Duodenal mucosa (tissue), 2 donors: Measurements from ENCODE around the gene PRPS1L1.

ENCODE experiments used
- H3K27ac ChIP-seq: one replicate; pipeline ENCODE4 v1.7.0; 2013; ENCODE audit warnings: low read depth, low read length
- H3K27me3 ChIP-seq, 2 donors: one replicate each; pipeline ENCODE4 v1.7.0; 2013; ENCODE audit warnings: low read length in 2 of 2, control low read depth in 1 of 2; ENCODE audit not compliant: insufficient read depth in 2 of 2, control insufficient read depth in 1 of 2
- H3K36me3 ChIP-seq, 2 donors: one replicate each; pipeline ENCODE4 v1.7.0; 2013; ENCODE audit warnings: low read length in 2 of 2, control low read depth in 1 of 2; ENCODE audit not compliant: insufficient read depth in 2 of 2, control insufficient read depth in 1 of 2
- H3K4me1 ChIP-seq, 2 donors: one replicate each; pipeline ENCODE4 v1.7.0; 2013; ENCODE audit warnings: low read length in 2 of 2, control low read depth in 1 of 2; ENCODE audit not compliant: insufficient read depth in 2 of 2, control insufficient read depth in 1 of 2
- H3K4me3 ChIP-seq, 2 donors: one replicate each; pipeline ENCODE4 v1.7.0; 2013; ENCODE audit warnings: low read length in 2 of 2, low read depth in 1 of 2
- H3K9ac ChIP-seq, 2 donors: one replicate each; pipeline ENCODE4 v1.7.0; 2013; ENCODE audit warnings: low read length in 2 of 2, low read depth in 1 of 2
- H3K9me3 ChIP-seq, 2 donors: one replicate each; pipeline ENCODE4 v1.7.0; 2013; ENCODE audit warnings: low read length in 2 of 2, control low read depth in 1 of 2; ENCODE audit not compliant: control insufficient read depth in 1 of 2

The PRPS1L1 gene

DNA sequence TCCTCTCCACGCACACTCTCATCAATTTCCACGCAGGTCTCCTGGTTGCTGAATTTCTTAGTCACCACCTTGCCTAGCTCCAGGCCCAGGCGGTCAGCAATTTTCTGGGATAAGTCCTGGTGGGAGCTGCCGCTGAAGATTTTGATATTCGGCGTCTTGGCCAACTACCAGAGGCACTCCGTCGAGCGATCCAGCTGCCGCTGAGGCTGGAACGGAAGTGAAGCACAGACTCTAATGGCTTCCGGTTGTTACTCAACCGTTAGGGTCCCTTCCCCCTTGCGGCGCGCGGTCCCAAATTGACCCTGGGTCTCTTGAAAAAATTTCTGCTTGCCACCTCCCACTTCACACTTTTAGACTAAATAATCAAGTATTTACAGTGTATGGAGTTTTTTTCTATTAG lies at the start of gene PRPS1L1:
PRPS1L1 (minus strand) TSS at position 219 of the 400 bp plus-strand sequence.
- Histone ChIP-seq H3K4me1 (no peaks in the 10 kb centered on the region), H3K27me3 (no peaks in the 10 kb centered on the region), H3K9ac (no peak within 1 kb of the TSS), H3K27ac (no peak within 1 kb of the TSS), H3K4me3 (no peak within 1 kb of the TSS), H3K36me3 (no peaks in the 10 kb centered on the region), H3K9me3 (no peaks in the 10 kb centered on the region)

DNA sequence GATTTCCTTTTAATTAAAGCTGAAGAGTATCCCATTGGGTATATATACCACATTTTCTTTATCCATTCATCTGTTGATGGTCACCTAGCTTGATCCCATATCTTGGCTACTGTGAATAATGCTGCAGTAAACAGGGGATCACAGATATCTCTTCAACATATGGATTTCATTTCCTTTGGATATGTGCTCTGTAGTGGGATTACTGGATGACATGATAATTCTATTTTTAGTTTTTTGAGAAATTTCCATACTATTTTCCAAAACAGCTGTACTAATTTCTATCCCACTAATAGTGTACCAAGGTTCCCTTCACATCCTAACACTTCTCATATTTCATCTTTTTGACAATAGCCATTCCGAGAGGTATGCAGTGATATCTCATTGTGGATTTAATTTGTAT lies 48.8 kb upstream of the PRPS1L1 start:
- H3K9ac ChIP-seq = no peak overlapping the region

DNA sequence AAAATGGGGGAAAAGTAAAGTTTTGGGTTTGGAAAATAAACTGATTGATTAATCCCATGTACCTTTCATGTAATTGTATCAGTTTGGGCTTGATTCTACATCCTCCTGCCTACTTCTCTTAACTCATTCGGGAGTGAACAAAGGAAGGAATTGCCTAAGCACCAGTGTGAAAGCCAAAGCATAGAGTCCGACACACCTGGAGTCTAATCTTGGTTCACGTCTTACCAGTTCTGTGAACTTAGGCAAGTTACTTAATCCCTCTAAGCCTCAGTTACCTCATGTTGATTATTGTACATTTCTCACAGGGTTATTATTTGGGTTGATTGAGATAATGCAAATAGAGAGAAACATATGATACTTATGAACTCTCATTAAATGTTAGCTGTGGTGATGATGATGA lies 41.1 kb upstream of the PRPS1L1 start:
- H3K27ac ChIP-seq = no peak overlapping the region
- no peaks in the 10 kb centered on the region for H3K36me3 ChIP-seq
- H3K9me3 ChIP-seq = no peaks in the 10 kb centered on the region
- H3K4me1 ChIP-seq = no peaks in the 10 kb centered on the region
- no peak overlapping the region for H3K9ac ChIP-seq
- no peak overlapping the region for H3K4me3 ChIP-seq
- H3K27me3 ChIP-seq = no peaks in the 10 kb centered on the region

More for the DNA sequence above, 48.8 kb upstream of the PRPS1L1 start:
- H3K9me3 ChIP-seq = no peaks in the 10 kb centered on the region
- no peaks in the 10 kb centered on the region for H3K4me1 ChIP-seq
- H3K4me3 ChIP-seq = no peak overlapping the region
- no peaks in the 10 kb centered on the region for H3K27me3 ChIP-seq
- H3K36me3 ChIP-seq = no peaks in the 10 kb centered on the region
- H3K27ac ChIP-seq = no peak overlapping the region

DNA sequence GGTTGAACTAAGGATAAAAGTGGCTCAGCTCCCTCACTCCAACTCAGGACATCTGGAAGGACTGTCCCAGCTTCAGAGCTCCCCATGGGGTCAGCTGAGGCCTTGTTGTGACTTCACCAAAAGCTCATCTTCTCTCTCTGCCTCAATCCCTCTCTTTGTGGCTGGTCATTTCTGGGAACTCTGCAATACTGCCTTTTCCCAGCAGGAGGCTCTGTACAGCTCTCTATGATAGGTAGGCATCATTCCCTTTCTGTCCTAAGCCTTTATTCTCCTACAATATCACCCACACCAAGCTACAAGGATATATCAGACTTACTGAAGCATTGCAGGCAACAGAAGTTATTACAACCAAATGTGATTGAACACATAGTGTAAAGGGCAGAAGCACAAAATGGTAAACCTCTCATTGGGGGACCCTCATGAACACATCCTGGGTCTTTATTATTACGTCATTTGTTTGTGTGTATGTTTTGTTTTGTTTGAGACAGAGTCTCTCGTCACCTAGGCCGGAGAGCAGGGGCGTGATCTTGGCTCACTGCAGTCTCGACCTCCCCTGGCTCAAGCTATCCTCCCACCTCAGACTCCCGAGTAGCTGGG lies 36.7 kb upstream of the PRPS1L1 start:
- Histone ChIP-seq H3K27me3 (no peaks in the 10 kb centered on the region), H3K9me3 (no peaks in the 10 kb centered on the region), H3K4me3 (no peak overlapping the region), H3K27ac (no peak overlapping the region), H3K9ac (no peak overlapping the region), H3K4me1 (no peaks in the 10 kb centered on the region), H3K36me3 (no peaks in the 10 kb centered on the region)

DNA sequence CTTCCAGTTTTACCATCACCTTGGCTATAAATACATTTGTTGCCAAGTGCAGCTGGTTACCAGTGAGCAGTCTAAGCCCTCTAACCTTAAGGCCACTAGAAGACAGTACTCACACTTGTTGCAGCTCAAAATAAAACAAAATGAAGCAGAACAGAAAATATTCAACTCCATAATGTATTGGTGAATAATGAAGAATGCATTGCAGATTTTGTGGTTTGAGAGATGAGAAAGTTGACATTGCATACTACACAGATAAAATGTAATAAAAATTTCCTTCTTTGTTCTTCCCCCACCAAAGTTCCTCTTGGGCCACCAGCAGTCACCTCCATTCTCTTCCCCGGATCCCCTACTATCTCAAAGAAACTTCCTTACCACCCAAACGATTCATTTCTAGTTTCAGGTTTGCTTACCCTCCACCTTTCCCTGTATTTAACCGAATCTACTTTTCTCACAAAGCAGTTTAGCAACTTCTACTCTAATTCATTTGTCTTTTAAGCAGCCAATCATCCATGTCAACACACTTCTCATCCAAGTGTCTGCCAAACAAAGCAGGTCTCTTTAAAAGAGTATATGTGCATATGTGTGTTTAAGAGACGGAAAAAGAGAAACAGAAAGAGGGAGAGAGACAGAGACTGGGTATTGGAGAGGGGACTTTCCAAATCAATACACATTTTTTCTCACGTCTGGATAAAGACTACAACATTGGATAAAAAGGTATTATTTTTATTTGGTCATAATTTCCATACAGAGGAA lies 35.7 kb upstream of the PRPS1L1 start:
- H3K9me3 ChIP-seq = no peaks in the 10 kb centered on the region
- H3K9ac ChIP-seq = no peak overlapping the region
- H3K4me3 ChIP-seq = no peak overlapping the region
- H3K27ac ChIP-seq = no peak overlapping the region
- no peaks in the 10 kb centered on the region for H3K4me1 ChIP-seq
- no peaks in the 10 kb centered on the region for H3K27me3 ChIP-seq
- no peaks in the 10 kb centered on the region for H3K36me3 ChIP-seq

DNA sequence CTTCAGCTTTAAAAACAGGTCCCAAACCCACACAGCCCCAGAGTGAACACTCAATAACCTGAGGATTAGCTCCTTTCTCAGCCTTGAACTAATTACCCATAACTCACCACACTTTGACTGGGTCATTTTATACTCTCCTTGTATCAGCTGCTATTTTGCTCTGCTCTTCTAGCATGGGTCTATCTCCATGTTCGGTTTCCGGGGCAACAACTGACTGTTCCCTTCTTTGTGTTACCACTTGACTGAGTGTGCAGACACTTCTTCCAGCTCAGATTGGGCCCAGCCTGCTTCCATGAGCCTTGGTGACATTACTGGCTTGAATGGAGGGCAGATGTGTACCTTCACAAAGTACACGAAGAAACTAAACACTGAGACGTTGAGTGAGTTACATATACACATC lies 31.5 kb upstream of the PRPS1L1 start:
- H3K9me3 ChIP-seq = no peaks in the 10 kb centered on the region
- H3K27ac ChIP-seq = no peak overlapping the region

GRCh38 chr7:18053941-18054340 lies 26.3 kb upstream of the PRPS1L1 start:
- Histone ChIP-seq H3K4me3 (no peak overlapping the region), H3K27ac (no peak overlapping the region), H3K36me3 (no peaks in the 10 kb centered on the region), H3K9ac (no peak overlapping the region), H3K9me3 (no peaks in the 10 kb centered on the region), H3K27me3 (no peaks in the 10 kb centered on the region), H3K4me1 (no peaks in the 10 kb centered on the region)

More for the DNA sequence above, 31.5 kb upstream of the PRPS1L1 start:
- no peaks in the 10 kb centered on the region for H3K36me3 ChIP-seq
- H3K4me3 ChIP-seq = no peak overlapping the region
- no peak overlapping the region for H3K9ac ChIP-seq
- H3K27me3 ChIP-seq = no peaks in the 10 kb centered on the region
- no peaks in the 10 kb centered on the region for H3K4me1 ChIP-seq

DNA sequence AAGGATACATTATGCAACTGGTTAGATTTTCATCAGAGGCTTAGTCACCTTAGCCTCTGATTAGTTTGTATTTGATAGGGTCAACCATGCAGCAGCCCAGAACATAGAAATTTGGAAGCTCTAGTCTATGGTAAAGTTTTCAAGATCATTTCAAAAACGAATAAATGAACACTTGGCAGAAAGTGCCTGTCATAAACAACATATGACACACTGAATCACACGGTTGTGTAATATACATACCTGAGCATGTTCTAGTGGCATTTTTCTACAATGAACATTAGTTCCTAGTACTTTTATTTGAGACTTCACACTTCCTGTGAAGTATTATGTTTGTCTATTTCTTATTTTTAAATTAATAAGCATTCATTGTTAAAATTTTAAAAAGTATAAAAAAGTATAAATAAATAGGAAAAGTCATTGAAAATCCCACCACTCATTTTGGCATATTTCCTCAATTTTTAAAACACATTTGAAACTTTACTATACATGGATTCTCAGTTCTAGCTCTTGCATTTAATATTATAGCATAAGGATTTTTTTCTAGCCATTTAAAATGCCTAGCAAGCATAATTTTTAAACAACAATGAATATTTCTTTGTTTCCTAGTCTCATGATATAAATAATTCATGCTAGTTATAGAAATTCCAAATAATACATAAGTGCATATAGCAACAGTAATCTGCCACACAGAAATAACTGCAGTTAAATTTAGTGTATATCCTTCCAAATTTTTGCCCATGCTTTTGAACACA lies 25.7 kb upstream of the PRPS1L1 start:
- no peaks in the 10 kb centered on the region for H3K27me3 ChIP-seq
- no peak overlapping the region for H3K9ac ChIP-seq
- no peaks in the 10 kb centered on the region for H3K36me3 ChIP-seq
- H3K4me1 ChIP-seq = no peaks in the 10 kb centered on the region
- H3K4me3 ChIP-seq = no peak overlapping the region
- H3K9me3 ChIP-seq = no peaks in the 10 kb centered on the region
- H3K27ac ChIP-seq = no peak overlapping the region

DNA sequence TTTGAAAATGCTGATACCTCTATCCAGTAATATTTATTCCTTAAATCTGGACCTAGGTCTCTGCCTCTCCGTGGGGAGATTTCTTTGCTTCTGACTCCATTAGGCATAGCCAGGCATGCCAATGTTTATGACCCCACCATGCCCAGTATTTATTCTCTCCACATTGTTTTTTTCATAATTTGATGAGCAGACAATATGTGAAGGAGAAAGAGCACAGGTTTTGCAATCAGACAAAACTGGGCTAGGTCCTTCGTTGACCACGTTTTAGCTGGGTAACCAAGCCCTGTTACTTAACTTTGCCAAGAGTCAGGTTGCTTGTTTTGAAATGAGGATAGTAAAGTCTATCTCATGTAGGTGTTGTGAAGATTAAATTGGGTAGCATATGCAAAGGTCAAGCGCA lies 21.6 kb upstream of the PRPS1L1 start:
- Histone ChIP-seq H3K9me3 (no peaks in the 10 kb centered on the region), H3K36me3 (no peaks in the 10 kb centered on the region), H3K9ac (no peak overlapping the region), H3K27me3 (no peaks in the 10 kb centered on the region), H3K4me1 (no peaks in the 10 kb centered on the region), H3K4me3 (no peak overlapping the region), H3K27ac (no peak overlapping the region)

DNA sequence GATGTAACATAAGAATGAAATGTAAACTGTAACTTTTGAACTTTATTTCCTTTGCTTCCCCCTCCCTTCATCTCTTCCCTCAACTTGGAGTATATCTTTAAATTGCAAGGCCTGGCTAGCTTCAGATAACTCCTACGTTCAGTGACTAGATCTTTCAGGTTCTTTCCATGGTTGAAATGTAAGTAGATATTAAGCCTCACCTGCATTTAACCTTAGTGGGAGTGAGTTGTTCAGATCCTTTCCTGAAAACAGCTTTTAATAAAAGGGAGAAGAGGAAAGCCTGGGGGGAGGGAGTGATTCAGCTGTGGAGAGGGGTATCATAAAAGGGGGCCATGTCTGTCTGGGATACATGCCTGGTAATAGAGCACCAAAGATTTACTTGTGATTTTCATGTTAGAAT lies 19.0 kb upstream of the PRPS1L1 start:
- no peak overlapping the region for H3K27ac ChIP-seq

More for the DNA sequence above, 19.0 kb upstream of the PRPS1L1 start:
- H3K36me3 ChIP-seq = no peaks in the 10 kb centered on the region
- no peaks in the 10 kb centered on the region for H3K27me3 ChIP-seq
- H3K9me3 ChIP-seq = no peaks in the 10 kb centered on the region
- H3K4me1 ChIP-seq = no peaks in the 10 kb centered on the region
- no peak overlapping the region for H3K4me3 ChIP-seq
- H3K9ac ChIP-seq = no peak overlapping the region
